DOHH2 (cell line): ENCODE measurements around the gene KRTAP1-5.
A peak's percentile ranks its signal among the peaks of the same experiment; 100 is the strongest.
"Not testable (repeated sequence)": the region's sequence is repeated elsewhere in the genome, so short reads cannot be mapped to it uniquely, and the experiment has no call there.

ENCODE experiments used
- H3F3A ChIP-seq: fragments of 200-600 bp; sonication (generic), shearing (Covaris generic); 2 replicates; pipeline ENCODE4 v1.6.0; 2016; ENCODE audit warnings: antibody characterized with exemption, mild to moderate bottlenecking; ENCODE audit not compliant: control insufficient read depth, insufficient read depth
- H3K27ac ChIP-seq: fragments of 200-600 bp; sonication (generic); 2 replicates; pipeline ENCODE4 v1.5.1; 2014; ENCODE audit warnings: low read depth, mild to moderate bottlenecking, low read length, moderate library complexity
- H3K27me3 ChIP-seq: fragments of 200-600 bp; sonication (generic); 2 replicates; pipeline ENCODE4 v1.6.1; 2014; ENCODE audit warnings: mild to moderate bottlenecking, low read length, mixed read lengths; ENCODE audit not compliant: control insufficient read depth
- H3K36me3 ChIP-seq: fragments of 200-600 bp; sonication (generic); 2 replicates; pipeline ENCODE4 v1.6.1; 2014; ENCODE audit warnings: mild to moderate bottlenecking, low read length, moderate library complexity, mixed read lengths; ENCODE audit not compliant: control insufficient read depth
- H3K4me1 ChIP-seq: fragments of 200-600 bp; sonication (generic); 2 replicates; pipeline ENCODE4 v1.6.1; 2014; ENCODE audit warnings: mild to moderate bottlenecking, low read length, mixed read lengths; ENCODE audit not compliant: control insufficient read depth
- H3K4me2 ChIP-seq: fragments of 200-600 bp; sonication (generic); 2 replicates; pipeline ENCODE4 v1.6.0; 2014; ENCODE audit warnings: mild to moderate bottlenecking, low read length, moderate library complexity
- H3K4me3 ChIP-seq: fragments of 200-600 bp; sonication (generic); 2 replicates; pipeline ENCODE4 v1.5.1; 2014; ENCODE audit warnings: mild to moderate bottlenecking, low read length, mixed read lengths
- H3K79me2 ChIP-seq: fragments of 200-600 bp; sonication (generic); 2 replicates; pipeline ENCODE4 v1.6.1; 2014; ENCODE audit warnings: mild to moderate bottlenecking, low read length, mixed read lengths; ENCODE audit not compliant: control insufficient read depth
- H3K9me2 ChIP-seq: fragments of 200-600 bp; sonication (generic); replicated peaks from 2 replicates; pipeline ENCODE4 v1.6.1; 2014; ENCODE audit warnings: mild to moderate bottlenecking, low read length, mixed read lengths; ENCODE audit not compliant: control insufficient read depth
- H3K9me3 ChIP-seq: fragments of 200-600 bp; sonication (generic); 2 replicates; pipeline ENCODE4 v1.6.1; 2014; ENCODE audit warnings: antibody characterized with exemption, low read length, mixed read lengths; ENCODE audit not compliant: control insufficient read depth, insufficient read depth
- H4K20me1 ChIP-seq: fragments of 200-600 bp; sonication (generic); 2 replicates; pipeline ENCODE4 v1.6.0; 2014; ENCODE audit warnings: low read depth, mild to moderate bottlenecking, antibody characterized with exemption, low read length, moderate library complexity; ENCODE audit not compliant: control insufficient read depth, insufficient read depth
- EZH2phosphoT487 ChIP-seq: fragments of 200-600 bp; sonication (generic); IDR thresholded peaks from 2 replicates; pipeline ENCODE4 v1.6.1; 2017; ENCODE audit warnings: borderline replicate concordance, mild to moderate bottlenecking, antibody characterized with exemption, low read length, moderate library complexity, mixed read lengths
- TF ChIP-seq, protein P1 (sequence below): fragments of 200-600 bp; sonication (generic); IDR thresholded peaks from one replicate; pipeline ENCODE4 v1.5.1; 2014; ENCODE audit warnings: antibody characterized with exemption, mild to moderate bottlenecking, low read depth, low read length; ENCODE audit not compliant: poor library complexity, severe bottlenecking

KRTAP1-5 gene

DNA sequence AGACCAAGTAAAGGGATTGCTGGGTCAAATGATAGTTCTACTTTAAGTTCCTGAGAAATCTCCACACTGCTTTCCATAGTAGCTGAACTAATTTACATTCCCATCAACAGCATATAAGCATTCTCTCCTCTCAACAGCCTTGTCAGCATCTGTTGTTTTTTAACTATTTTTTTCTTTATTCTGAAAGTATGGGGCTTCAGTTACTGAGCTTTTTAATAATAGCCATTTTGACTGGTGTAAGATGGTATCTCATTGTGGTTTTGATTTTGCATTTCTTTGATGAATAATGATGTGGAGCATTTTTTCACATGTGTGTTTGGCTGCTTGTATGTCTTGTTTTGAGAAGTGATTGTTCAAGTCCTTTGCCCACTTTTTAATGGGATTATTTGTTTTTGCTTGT lies 25.6 kb upstream of the KRTAP1-5 start:
- Histone ChIP-seq H3K27me3 (0 out of 2 replicates have a peak, but pooled peaks cover 6% of the 10 kb centered on the region), H3K9me2 (no peaks in the 10 kb centered on the region), H3K36me3 (no peaks in the 10 kb centered on the region), H3K4me3 (no peak overlapping the region), H4K20me1 (no peaks in the 10 kb centered on the region), H3K9me3 (no peaks in the 10 kb centered on the region), H3K27ac (no peak overlapping the region), H3K79me2 (no peaks in the 10 kb centered on the region), H3K4me2 (no peak overlapping the region), H3K4me1 (peaks cover 9% of the 10 kb centered on the region), H3F3A (no peaks in the 10 kb centered on the region)
- TF ChIP-seq EZH2phosphoT487, result no peak
- TF ChIP-seq, protein P1, sequence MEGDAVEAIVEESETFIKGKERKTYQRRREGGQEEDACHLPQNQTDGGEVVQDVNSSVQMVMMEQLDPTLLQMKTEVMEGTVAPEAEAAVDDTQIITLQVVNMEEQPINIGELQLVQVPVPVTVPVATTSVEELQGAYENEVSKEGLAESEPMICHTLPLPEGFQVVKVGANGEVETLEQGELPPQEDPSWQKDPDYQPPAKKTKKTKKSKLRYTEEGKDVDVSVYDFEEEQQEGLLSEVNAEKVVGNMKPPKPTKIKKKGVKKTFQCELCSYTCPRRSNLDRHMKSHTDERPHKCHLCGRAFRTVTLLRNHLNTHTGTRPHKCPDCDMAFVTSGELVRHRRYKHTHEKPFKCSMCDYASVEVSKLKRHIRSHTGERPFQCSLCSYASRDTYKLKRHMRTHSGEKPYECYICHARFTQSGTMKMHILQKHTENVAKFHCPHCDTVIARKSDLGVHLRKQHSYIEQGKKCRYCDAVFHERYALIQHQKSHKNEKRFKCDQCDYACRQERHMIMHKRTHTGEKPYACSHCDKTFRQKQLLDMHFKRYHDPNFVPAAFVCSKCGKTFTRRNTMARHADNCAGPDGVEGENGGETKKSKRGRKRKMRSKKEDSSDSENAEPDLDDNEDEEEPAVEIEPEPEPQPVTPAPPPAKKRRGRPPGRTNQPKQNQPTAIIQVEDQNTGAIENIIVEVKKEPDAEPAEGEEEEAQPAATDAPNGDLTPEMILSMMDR, result no peak

DNA sequence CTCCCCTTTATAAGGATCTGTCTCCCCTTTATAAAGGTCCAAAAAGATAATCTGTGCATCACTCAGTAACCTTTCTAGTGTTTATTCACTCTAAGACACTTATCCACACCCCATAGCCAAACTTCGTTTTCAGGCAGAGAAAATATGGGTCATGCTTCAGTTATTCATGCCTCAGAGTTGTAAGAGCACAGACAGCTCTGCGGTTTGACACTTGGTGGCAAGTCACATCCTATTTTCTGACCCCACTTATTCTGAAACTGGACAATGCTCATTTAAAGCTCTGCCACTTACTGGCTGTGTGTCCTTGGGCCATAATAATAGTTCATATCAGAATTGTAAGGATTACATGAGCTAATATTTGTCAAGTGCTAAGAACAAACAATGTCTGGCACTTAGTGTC lies 22.1 kb upstream of the KRTAP1-5 start:
- H3K27me3 ChIP-seq, result 0 out of 2 replicates have a peak, but pooled peaks cover 4% of the 10 kb centered on the region
- peaks cover 17% of the 10 kb centered on the region for H3K4me1 ChIP-seq
- no peak overlapping the region for H3K4me3 ChIP-seq
- H3K9me3 ChIP-seq, result no peaks in the 10 kb centered on the region
- H3K27ac ChIP-seq, result no peak overlapping the region
- H4K20me1 ChIP-seq, result no peaks in the 10 kb centered on the region
- H3K9me2 ChIP-seq, result no peaks in the 10 kb centered on the region
- no peaks in the 10 kb centered on the region for H3K36me3 ChIP-seq
- H3K79me2 ChIP-seq, result no peaks in the 10 kb centered on the region
- TF ChIP-seq EZH2phosphoT487, result no peak
- TF ChIP-seq, protein P1, result no peak
- H3K4me2 ChIP-seq, result peak overlapping the region; percentile 26; the same call in 1 of the 2 replicates
- no peaks in the 10 kb centered on the region for H3F3A ChIP-seq

DNA sequence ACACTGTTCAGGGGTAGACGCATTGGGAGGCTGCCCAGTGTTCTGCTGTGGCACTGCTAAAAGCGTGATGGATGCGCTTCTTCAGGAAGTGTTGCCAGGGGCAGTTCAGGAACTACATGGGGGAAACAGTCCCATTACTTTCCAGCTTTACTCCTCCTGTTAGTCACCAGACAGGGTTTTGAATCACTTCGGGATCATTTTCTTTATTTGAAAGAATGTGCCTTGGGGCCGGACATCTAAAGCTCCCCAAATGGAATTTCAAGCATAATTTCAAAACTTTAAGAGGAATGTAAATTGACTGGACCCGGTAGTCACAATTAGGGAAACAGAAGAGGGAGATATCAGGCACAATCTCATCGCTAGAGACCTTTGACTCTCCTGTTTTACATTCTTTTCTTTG lies 21.4 kb upstream of the KRTAP1-5 start:
- H3K36me3 ChIP-seq, result no peaks in the 10 kb centered on the region
- H3K4me1 ChIP-seq, result peaks cover 17% of the 10 kb centered on the region
- no peak overlapping the region for H3K27ac ChIP-seq
- no peaks in the 10 kb centered on the region for H3K9me2 ChIP-seq
- H4K20me1 ChIP-seq, result no peaks in the 10 kb centered on the region
- 0 out of 2 replicates have a peak, but pooled peaks cover 4% of the 10 kb centered on the region for H3K27me3 ChIP-seq
- no peak overlapping the region for H3K4me2 ChIP-seq
- H3K4me3 ChIP-seq, result no peak overlapping the region
- H3K9me3 ChIP-seq, result no peaks in the 10 kb centered on the region
- no peaks in the 10 kb centered on the region for H3K79me2 ChIP-seq
- no peaks in the 10 kb centered on the region for H3F3A ChIP-seq
- no peak for TF ChIP-seq EZH2phosphoT487

DNA sequence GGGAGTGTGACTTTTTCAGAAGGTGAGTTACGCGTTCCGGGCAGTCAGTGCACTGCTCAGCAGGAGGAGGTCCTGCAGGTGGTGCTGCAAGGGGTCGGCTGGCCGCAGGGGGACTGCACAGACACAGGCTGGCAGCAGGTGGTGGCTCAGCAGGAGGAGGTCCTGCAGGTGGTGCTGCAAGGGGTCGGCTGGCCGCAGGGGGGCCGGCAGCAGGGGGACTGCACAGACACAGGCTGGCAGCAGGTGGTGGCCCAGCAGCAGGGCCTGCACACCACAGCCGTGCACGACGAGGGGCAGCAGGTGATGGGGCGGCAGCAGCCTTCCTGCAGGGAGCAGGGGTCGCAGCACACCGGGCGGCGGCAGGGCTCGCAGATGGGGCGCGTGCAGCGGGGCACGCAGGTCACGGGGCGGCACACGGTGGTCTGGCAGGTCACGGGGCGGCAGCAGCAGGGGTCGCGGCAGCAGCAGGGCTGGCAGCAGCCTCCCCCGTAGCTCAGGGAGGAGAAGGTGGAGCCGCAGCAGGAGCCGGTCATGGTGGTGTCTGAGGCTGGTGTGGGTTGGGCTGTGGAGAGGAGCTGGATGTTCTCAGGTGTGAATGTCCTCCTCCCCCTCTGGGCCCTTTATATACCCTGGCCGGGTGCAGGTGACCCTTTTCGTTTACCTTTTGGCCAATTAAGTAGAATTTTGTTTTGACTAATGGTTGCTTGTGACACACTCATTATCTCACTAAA lies 19.9 kb upstream of the KRTAP1-5 start, which contains the start of gene KRTAP2-1:
KRTAP2-1 (minus strand) TSS at position 582 of the 731 bp plus-strand sequence; CDS start at position 533, 49 bp downstream.
- not testable (repeated sequence) for H3K4me3 ChIP-seq, H3K9me2 ChIP-seq, H3K27me3 ChIP-seq, H3K36me3 ChIP-seq, H3F3A ChIP-seq, H3K79me2 ChIP-seq, H3K4me2 ChIP-seq, H4K20me1 ChIP-seq, H3K27ac ChIP-seq, H3K9me3 ChIP-seq
- peaks cover 17% of the 10 kb centered on the region for H3K4me1 ChIP-seq
